Fibroblast of mammary gland (primary cell): Measurements from ENCODE around the gene UNC45A.
A peak's percentile ranks its signal among the peaks of the same experiment; 100 is the strongest.

Experiments
- DNase-seq: peaks from one replicate; pipeline ENCODE4 v3.0.0-alpha.2; 2010; ENCODE audit warnings: low read depth
- H3K4me3 ChIP-seq: 2 replicates; pipeline ENCODE4 v1.5.1; 2011; ENCODE audit warnings: low read depth, mild to moderate bottlenecking, low read length, moderate library complexity; ENCODE audit not compliant: control insufficient read depth
- TF ChIP-seq, protein P1 (sequence below): conservative IDR thresholded peaks from 2 replicates; pipeline ENCODE4 v1.5.1; 2011; ENCODE audit warnings: low read depth, low read length, inconsistent platforms; ENCODE audit not compliant: control insufficient read depth, insufficient read depth

The UNC45A gene, protein sequence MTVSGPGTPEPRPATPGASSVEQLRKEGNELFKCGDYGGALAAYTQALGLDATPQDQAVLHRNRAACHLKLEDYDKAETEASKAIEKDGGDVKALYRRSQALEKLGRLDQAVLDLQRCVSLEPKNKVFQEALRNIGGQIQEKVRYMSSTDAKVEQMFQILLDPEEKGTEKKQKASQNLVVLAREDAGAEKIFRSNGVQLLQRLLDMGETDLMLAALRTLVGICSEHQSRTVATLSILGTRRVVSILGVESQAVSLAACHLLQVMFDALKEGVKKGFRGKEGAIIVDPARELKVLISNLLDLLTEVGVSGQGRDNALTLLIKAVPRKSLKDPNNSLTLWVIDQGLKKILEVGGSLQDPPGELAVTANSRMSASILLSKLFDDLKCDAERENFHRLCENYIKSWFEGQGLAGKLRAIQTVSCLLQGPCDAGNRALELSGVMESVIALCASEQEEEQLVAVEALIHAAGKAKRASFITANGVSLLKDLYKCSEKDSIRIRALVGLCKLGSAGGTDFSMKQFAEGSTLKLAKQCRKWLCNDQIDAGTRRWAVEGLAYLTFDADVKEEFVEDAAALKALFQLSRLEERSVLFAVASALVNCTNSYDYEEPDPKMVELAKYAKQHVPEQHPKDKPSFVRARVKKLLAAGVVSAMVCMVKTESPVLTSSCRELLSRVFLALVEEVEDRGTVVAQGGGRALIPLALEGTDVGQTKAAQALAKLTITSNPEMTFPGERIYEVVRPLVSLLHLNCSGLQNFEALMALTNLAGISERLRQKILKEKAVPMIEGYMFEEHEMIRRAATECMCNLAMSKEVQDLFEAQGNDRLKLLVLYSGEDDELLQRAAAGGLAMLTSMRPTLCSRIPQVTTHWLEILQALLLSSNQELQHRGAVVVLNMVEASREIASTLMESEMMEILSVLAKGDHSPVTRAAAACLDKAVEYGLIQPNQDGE

DNA sequence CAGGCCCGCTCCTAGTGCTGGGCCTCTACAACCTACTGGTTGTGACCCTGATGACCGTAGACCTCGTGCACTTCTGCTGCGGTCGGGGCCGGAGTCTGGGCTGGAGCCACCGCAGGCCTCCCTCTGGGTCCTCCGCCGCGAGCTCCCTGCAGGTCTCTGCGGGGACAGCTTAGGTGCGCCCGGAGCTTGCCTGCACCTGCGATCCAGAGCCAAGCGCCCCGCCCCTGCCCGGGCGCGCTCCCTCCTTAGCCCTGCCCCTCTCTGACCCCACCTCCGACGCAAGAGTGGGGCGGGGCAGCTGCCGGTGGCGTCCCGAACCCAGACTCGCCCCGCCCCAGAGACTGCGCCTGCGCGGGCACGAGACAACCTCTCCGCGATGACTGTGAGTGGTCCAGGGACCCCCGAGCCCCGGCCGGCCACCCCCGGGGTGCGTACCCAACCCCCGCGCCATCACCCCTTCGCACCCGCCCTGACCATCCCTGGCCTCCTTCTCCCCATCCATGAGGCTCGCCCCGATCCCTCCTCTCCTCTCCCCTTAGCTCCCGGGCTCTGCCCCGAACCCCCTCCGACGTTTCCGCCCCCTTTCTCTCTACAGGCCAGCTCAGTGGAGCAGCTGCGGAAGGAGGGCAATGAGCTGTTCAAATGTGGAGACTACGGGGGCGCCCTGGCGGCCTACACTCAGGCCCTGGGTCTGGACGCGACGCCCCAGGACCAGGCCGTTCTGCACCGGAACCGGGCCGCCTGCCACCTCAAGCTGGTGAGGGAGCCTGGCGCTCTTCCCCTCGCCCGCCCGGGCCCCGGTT is at the start of gene UNC45A:
Gene UNC45A, plus strand, starts transcription at position 337 of the 803 bp plus-strand sequence. Its CDS starts 40 bp downstream, at position 377.
- TF ChIP-seq, protein P1, sequence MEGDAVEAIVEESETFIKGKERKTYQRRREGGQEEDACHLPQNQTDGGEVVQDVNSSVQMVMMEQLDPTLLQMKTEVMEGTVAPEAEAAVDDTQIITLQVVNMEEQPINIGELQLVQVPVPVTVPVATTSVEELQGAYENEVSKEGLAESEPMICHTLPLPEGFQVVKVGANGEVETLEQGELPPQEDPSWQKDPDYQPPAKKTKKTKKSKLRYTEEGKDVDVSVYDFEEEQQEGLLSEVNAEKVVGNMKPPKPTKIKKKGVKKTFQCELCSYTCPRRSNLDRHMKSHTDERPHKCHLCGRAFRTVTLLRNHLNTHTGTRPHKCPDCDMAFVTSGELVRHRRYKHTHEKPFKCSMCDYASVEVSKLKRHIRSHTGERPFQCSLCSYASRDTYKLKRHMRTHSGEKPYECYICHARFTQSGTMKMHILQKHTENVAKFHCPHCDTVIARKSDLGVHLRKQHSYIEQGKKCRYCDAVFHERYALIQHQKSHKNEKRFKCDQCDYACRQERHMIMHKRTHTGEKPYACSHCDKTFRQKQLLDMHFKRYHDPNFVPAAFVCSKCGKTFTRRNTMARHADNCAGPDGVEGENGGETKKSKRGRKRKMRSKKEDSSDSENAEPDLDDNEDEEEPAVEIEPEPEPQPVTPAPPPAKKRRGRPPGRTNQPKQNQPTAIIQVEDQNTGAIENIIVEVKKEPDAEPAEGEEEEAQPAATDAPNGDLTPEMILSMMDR: no peak
- H3K4me3 ChIP-seq: peak within 1 kb of the TSS; percentile 77
- peak; percentile 78 for DNase-seq

DNA sequence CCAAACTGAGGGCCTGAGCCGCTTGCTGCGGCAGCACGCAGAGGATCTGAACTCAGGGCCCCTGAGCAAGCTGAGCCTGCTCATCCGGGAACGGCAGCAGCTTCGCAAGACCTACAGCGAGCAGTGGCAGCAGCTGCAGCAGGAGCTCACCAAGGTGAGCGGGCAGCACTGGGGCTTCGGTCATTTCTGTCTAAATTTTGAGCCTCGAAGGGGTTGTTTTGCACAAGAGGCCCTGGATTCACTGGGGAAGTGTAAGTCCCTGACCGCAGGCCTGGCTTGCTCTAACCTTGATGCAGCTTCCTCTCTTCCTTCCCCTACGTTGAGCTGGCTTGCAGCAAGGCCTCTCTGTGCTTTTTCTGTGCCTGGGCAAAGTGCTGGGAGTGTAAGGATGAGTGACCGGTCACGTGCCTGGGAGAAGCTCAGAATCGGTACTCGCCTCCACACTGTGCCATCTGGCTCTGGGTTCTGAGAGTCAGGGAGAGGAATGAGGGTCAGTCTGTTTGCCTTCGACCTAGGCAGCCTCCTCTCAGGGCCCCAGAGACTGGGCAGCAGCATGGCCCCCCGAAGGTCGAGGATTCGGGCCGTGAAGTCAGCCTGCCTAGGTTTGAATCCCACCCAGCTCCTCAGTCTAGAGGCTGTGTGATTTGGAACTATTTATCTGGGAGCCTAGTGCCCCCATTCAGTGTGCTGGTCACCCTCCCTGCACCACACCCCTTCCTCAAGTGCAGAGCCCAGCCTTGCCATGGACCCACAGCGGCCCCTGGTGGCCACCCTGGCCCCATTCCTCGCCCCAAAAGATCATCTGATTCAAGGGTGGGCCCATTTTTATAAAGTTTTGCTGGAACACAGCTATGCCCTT is 49.4 kb upstream of the UNC45A start:
- TF ChIP-seq, protein P1: peak; percentile 98
- H3K4me3 ChIP-seq: no peak overlapping the region
- peak; percentile 70 for DNase-seq

DNA sequence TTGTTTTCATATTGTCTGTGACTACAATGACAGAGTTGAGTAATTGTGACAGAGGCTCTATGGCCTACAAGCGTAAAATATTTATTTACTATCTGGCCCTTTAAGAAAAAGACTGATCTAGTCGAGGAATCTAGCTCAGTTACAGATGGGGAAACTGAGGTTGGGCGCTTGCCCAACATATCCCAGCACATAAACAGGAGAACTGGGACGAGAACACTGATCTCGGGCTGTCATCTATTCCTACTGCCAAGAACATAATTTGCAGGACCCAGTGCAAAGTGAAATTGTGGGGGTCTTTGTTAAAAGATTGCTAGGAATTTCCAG is 48.8 kb upstream of the UNC45A start:
- H3K4me3 ChIP-seq: no peak overlapping the region
- TF ChIP-seq, protein P1: no peak
- no peak for DNase-seq

DNA sequence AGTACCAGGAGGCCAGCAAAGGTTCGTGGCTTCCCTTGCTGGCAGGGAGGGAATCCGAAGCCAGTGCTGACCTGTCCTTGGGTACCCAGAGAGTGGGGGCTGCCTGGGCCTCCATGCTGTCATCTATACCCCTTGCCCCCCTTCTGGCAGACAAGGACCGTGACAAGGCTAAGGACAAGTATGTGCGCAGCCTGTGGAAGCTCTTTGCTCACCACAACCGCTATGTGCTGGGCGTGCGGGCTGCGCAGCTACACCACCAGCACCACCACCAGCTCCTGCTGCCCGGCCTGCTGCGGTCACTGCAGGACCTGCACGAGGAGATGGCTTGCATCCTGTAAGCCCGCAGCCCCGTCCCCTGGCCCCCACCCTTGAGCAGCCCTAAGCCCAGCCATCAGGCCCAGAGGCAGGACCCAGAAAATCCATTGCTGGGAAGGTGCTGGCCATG is 48.0 kb upstream of the UNC45A start:
- H3K4me3 ChIP-seq: no peak overlapping the region
- TF ChIP-seq, protein P1: no peak
- no peak for DNase-seq

DNA sequence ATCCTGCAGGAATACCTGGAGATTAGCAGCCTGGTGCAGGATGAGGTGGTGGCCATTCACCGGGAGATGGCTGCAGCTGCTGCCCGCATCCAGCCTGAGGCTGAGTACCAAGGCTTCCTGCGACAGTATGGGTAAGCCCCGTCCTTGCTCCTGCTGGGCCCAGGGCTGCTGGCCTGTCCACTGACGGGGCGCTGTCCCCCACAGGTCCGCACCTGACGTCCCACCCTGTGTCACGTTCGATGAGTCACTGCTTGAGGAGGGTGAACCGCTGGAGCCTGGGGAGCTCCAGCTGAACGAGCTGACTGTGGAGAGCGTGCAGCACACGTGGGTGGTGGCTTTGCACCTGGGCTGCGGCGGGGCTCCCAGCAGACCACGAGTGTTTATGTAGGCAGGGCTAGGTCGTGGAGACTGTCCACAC is 45.8 kb upstream of the UNC45A start:
- no peak for DNase-seq
- H3K4me3 ChIP-seq: no peak overlapping the region
- TF ChIP-seq, protein P1: no peak
